Activated CD4-positive, alpha-beta T cell treated with anti-CD3 and anti-CD28 coated beads, Interleukin-2, amount 10 ng/mL, durations not matched to agents 7 days and 5 days (primary cell): Measurements from ENCODE around the gene ATP6V1F. TPM values are rescaled to one million over a fixed set of nuclear protein-coding genes. Genes with fewer than 3 reads are reported as not detected.

ENCODE experiments used
- CTCF ChIA-PET: fragments of 350-600 bp; sonication (Branson Sonifier 250); formaldehyde crosslinking; loops from one replicate; lab custom pipeline; 2021; ENCODE audit warnings: antibody characterized with exemption; lab: Charles Lee
- POLR2A ChIA-PET: fragments of 350-600 bp; sonication (Branson Sonifier 250); formaldehyde crosslinking; loops from one replicate; lab custom pipeline; 2021; ENCODE audit warnings: antibody characterized with exemption; lab: Charles Lee
- DNase-seq: peaks from one replicate; pipeline ENCODE4 v3.0.0-alpha.2; 2020
- H3K27ac Mint-ChIP-seq: one replicate; pipeline ENCODE4 v1.8.0; 2021; ENCODE audit warnings: mild to moderate bottlenecking, moderate library complexity, mixed read lengths
- H3K27me3 Mint-ChIP-seq: one replicate; pipeline ENCODE4 v1.8.0; 2021; ENCODE audit warnings: mixed read lengths
- H3K36me3 Mint-ChIP-seq: one replicate; pipeline ENCODE4 v1.8.0; 2021; ENCODE audit warnings: low read depth, mixed read lengths
- H3K4me1 Mint-ChIP-seq: one replicate; pipeline ENCODE4 v1.8.0; 2021; ENCODE audit warnings: mixed read lengths
- H3K4me3 Mint-ChIP-seq: one replicate; pipeline ENCODE4 v1.8.0; 2021; ENCODE audit warnings: mild to moderate bottlenecking, moderate library complexity, mixed read lengths
- H3K9me3 Mint-ChIP-seq: one replicate; pipeline ENCODE4 v1.8.0; 2021; ENCODE audit warnings: mixed read lengths
- total RNA-seq, 2 experiments: library from RNA; stranded (reverse); gene quantifications; one replicate each; pipeline ENCODE4 v1.2.3, GENCODE V29; 2021

ATP6V1F gene
- total RNA-seq, 2 experiments from 2014 or later = 123 to 143 TPM

DNA sequence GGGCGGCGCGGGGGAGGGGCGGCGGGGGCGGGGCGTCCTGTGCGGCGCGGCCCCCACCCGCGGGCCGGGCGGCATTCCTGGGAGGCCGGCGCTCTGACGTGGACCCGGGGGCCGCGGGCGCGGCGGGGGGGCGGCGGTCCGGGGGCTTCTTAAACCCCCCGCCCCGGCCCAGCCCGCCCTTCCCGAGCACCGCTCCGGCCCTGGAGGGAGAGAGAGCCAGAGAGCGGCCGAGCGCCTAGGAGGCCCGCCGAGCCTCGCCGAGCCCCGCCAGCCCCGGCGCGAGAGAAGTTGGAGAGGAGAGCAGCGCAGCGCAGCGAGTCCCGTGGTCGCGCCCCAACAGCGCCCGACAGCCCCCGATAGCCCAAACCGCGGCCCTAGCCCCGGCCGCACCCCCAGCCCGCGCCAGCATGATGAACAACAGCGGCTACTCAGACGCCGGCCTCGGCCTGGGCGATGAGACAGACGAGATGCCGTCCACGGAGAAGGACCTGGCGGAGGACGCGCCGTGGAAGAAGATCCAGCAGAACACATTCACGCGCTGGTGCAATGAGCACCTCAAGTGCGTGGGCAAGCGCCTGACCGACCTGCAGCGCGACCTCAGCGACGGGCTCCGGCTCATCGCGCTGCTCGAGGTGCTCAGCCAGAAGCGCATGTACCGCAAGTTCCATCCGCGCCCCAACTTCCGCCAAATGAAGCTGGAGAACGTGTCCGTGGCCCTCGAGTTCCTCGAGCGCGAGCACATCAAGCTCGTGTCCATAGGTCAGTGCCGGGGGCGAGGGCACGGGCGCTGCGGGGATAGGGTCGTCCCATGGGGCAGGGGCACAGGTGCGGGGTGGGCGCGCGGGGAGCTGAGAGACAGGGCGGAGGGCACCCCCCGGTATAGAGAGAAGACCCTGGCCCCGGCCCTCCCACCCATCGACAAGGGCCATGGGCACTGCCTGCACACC, 32.2 kb upstream of the ATP6V1F start, which contains the start of gene FLNC:
TSS of gene FLNC (plus strand) at position 176 of the 947 bp plus-strand sequence. CDS start at position 408, 232 bp downstream.
- no peak within 1 kb of the TSS for H3K27ac Mint-ChIP-seq
- ChIA-PET CTCF (interaction anchor here (1.3 kb wide), 1 partner anchor 11 kb away, joined by 5 read pairs; no protein-coding TSS in a partner anchor), POLR2A (no interaction called here)
- H3K36me3 Mint-ChIP-seq = no peaks in the 10 kb centered on the region
- peaks cover 14% of the 10 kb centered on the region for H3K4me1 Mint-ChIP-seq
- DNase-seq = peak; percentile 32
- peak within 1 kb of the TSS; percentile 34 for H3K4me3 Mint-ChIP-seq
- peaks cover 37% of the 10 kb centered on the region for H3K27me3 Mint-ChIP-seq
- H3K9me3 Mint-ChIP-seq = no peaks in the 10 kb centered on the region

DNA sequence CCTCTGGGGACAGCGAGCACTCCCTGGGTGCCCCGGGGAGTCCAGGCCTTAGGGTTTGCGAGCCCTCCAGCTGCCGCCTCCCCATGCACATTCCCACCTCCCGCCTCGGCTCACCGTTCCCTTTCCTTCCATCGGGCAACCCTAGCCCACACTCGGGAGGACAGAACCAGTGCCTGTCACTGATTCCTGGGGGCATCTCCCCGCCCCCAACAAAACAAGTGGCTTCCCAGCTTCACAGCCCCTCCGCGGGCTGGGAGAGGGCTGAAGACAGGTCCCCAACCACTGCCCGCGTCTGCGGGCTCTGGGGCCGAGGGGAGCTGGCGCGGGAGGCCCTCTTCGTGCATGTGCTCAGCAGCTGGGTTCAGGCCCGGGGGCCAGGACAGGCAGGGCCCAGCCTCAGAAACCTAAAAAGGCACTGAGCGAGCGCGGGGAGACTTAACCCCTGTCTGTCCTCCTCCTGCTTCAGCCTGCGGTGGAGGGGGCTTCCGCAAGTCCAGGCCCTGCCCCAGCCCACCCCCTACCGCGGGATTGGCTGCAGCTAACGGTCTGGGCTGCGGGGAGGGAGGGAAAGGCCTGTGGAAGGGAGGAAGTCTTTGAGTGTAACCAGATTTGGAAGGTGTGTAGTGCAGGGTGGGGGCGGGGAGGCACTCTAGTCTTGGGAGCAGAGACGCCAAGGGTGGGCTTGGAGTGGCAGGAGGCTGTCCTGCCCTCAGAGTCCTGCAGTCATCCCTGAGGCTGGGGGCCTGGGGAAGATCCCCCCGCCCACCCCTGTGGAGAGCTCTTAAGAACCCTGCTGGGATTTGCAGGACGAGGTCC, 31.3 kb upstream of the ATP6V1F start:
- Mint-ChIP-seq H3K9me3 (no peaks in the 10 kb centered on the region), H3K27ac (no peak overlapping the region), H3K27me3 (peaks cover 37% of the 10 kb centered on the region), H3K36me3 (no peaks in the 10 kb centered on the region), H3K4me1 (peaks cover 14% of the 10 kb centered on the region), H3K4me3 (no peak overlapping the region)
- ChIA-PET POLR2A (no interaction called here), CTCF (interaction anchor here (0.7 to 1.3 kb wide), 2 partner anchors 10 to 38 kb away, joined by 3 to 5 read pairs; no protein-coding TSS in a partner anchor)
- no peak for DNase-seq

DNA sequence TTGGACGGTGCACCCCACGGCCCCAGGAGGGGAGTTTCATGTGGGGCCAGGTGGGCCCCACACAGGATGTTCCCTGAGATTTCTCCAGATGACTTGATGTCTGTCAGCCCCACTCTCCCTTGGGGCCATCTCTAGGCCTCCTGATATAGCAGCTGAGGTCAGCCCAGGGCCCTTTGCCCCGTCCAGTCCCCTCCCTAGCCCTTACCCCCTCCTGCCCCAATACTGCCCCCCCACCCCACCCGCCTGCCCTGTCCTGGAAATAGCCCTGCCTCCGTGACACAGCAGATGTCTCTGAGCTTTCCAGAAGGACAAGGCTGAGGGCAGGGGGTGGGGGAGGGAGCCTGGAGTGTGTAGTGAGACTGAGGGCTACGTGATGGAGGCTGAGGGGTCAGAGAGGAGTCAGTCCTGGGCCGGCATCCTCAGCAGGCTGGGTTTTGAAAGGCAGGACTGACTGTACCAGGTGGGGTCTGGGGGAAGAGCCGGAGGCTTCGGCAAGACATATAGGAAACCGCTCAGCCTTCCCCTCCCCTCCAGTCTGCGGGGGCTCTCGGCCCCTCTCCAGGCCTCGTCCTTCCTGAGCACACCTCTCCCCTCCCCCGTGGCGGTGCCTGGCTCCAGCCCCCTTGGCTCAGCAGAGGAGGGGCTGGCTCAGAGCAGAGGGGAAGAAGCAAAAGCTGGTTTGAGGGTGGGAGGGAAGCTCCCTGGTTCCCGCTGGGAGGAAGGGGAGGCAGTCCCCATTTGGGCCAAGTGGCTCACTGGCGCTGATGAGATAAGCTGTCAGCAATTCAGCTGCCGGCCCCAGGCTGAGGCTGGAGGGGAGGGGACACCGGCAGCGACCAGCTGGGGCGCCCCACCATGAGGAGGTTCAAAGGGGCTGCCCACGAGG, 30.4 kb upstream of the ATP6V1F start:
- Mint-ChIP-seq H3K36me3 (no peaks in the 10 kb centered on the region), H3K27me3 (peaks cover 37% of the 10 kb centered on the region), H3K27ac (no peak overlapping the region), H3K9me3 (no peaks in the 10 kb centered on the region), H3K4me1 (peaks cover 14% of the 10 kb centered on the region), H3K4me3 (no peak overlapping the region)
- DNase-seq = no peak
- ChIA-PET CTCF (interaction anchor here (0.9 to 1.3 kb wide), 3 partner anchors 9 to 31 kb away, joined by 3 to 5 read pairs (median 3); partner anchors contain the start of gene ATP6V1F), POLR2A (no interaction called here)

DNA sequence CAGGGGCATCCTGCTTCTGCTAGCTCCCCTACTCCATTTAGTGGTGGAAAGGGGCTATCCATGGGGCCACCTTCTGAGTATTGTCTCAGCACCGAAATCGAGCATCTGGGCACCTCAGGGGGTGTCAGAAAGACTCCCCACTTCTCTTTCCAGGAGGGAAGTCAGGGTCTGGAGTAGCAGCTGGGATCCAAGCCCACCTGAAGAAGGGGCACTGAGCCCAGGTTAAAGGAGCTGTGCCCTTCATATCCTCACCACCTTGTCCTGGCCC, 29.8 kb upstream of the ATP6V1F start:
- ChIA-PET POLR2A (no interaction called here), CTCF (interaction anchor here (0.9 to 1.2 kb wide), 3 partner anchors 10 to 30 kb away, joined by 3 to 4 read pairs (median 3); partner anchors contain the start of gene ATP6V1F)
- H3K4me3 Mint-ChIP-seq = no peak overlapping the region
- no peaks in the 10 kb centered on the region for H3K36me3 Mint-ChIP-seq
- H3K9me3 Mint-ChIP-seq = no peaks in the 10 kb centered on the region
- no peak for DNase-seq
- no peak overlapping the region for H3K27ac Mint-ChIP-seq
- peaks cover 14% of the 10 kb centered on the region for H3K4me1 Mint-ChIP-seq
- peaks cover 37% of the 10 kb centered on the region for H3K27me3 Mint-ChIP-seq

DNA sequence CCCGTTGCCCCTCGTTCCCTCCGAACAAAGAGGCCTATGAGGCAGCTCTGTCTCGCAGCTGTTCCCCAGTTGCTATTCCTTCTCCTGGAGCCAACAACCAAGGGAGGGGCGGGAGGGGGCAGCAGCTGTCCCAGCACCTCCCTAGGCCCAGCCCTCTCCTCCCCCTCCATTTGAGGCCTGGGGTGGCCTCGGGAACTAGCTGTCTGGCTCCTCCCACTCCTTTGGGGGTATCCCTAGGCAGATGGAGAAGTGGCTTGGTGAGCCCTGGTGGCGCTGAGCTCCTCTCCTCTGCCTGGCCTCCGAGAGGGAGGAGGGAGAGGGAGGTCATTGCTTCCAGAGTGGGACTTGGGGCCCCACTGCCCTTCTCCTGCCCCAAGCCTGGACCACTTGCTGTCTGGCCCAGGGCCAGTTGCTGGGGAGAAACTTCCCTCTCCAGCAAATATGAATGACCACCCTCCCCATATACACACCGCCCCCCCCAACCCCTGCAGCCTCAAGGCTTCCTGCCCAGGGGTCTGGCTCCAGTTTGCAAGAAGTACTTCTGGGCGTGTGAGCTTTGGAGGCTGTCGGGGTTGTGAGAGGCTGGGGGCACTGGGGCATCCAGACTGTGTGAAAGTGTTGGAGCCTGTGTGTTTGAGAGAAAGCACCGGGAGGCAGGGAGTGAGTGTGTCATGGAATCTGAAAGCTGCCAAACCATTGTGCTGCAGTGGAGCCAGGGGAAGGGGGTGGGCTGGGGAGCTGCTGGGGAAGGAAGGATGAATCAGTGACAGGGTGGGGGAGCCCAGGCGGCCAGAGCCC, 29.3 kb upstream of the ATP6V1F start:
- CTCF ChIA-PET = interaction anchor here (0.9 to 1.2 kb wide), 3 partner anchors 10 to 30 kb away, joined by 3 to 4 read pairs (median 3); partner anchors contain the start of gene ATP6V1F
- no peak for DNase-seq
- Mint-ChIP-seq H3K4me3 (no peak overlapping the region), H3K9me3 (no peaks in the 10 kb centered on the region), H3K4me1 (peaks cover 14% of the 10 kb centered on the region), H3K36me3 (no peaks in the 10 kb centered on the region), H3K27me3 (peaks cover 33% of the 10 kb centered on the region), H3K27ac (no peak overlapping the region)
- POLR2A ChIA-PET = no interaction called here

DNA sequence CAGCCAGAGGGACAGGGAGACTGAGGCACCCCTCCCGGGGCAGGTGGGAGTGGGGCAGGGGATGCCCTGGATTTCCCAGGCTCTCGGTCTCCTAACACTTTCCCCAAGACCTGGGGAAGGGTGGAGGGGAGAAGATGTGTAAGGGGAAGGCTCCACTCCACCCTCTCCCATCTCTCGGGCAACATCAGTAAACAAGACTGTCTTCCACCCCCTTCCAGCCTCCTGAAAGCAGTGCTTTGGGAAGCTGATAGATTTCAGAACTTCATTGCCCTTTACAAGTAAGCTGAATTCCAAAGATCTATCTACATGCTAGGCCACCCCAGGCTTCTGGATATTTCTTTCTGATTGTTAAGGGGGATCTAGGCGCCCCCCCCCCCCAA, 28.7 kb upstream of the ATP6V1F start:
- Mint-ChIP-seq H3K9me3 (no peaks in the 10 kb centered on the region), H3K27ac (no peak overlapping the region), H3K27me3 (peaks cover 27% of the 10 kb centered on the region), H3K36me3 (no peaks in the 10 kb centered on the region), H3K4me3 (no peak overlapping the region), H3K4me1 (peaks cover 14% of the 10 kb centered on the region)
- POLR2A ChIA-PET = no interaction called here
- CTCF ChIA-PET = interaction anchor here (1.2 kb wide), 1 partner anchor 11 kb away, joined by 4 read pairs; no protein-coding TSS in a partner anchor
- DNase-seq = no peak

DNA sequence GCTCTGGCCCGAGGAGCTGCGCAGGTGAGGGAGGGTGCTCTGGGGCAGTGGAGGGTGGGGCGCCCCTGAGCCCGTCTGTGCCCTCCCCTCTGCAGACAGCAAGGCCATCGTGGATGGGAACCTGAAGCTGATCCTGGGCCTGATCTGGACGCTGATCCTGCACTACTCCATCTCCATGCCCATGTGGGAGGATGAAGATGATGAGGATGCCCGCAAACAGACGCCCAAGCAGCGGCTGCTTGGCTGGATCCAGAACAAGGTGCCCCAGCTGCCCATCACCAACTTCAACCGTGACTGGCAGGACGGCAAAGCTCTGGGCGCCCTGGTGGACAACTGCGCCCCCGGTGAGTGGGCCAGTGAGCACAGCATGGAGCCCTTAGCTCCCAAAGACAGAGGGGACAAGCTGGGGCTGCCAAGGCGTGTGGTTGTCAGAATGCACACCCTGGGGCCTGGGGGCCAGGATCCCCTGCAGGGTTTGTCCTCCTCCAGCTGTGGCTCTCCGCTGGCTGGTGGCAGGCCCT, 27.4 kb upstream of the ATP6V1F start:
- ChIA-PET POLR2A (no interaction called here), CTCF (interaction anchor here (0.5 to 2.3 kb wide), 4 partner anchors 20 to 1225 kb away, joined by 3 to 8 read pairs (median 4); no protein-coding TSS in a partner anchor)
- no peaks in the 10 kb centered on the region for H3K9me3 Mint-ChIP-seq
- DNase-seq = no peak
- H3K4me1 Mint-ChIP-seq = peaks cover 11% of the 10 kb centered on the region
- no peak overlapping the region for H3K4me3 Mint-ChIP-seq
- peaks cover 17% of the 10 kb centered on the region for H3K27me3 Mint-ChIP-seq
- no peak overlapping the region for H3K27ac Mint-ChIP-seq
- H3K36me3 Mint-ChIP-seq = no peaks in the 10 kb centered on the region

DNA sequence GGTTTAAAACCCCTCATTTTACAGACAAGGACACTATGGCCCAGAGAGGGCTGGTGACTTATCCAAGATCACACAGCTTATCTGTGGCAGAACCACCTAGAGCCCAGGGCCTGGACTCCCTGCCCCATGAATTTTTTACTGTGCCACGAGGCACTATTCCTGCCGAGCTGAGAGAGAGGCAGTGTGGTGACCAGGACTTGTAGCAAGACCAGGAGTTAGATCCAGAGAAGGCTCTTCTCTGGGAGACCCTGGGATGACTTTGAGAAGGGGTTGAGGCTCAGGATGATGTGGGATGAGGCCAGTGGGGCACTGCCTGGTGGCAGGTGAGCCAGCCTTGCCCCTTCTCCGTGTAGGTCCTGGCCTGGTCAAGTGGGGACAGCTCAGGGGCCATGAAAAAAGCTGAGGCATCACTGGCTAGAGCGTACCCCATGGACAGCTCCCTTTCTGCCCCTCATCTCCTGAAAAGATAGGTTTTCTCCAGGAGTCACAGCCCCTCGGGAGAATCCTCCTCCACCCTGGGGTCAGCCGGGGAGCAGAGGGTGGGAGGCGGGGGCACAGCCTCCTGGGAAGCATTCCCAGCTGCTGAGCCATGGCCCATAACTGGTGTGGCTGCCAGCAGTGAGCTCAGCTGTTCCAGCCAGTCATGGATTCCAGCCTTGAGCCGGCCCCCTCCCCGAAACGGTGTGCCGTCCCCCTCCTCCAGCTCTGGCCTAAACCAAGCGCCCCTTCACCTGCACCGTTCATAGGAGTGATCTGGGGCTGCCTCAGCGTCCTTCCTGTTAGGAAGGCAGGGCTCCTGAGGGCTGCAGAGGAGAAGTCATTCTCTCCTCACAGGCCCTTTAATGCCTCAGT, 26.6 kb upstream of the ATP6V1F start:
- H3K27me3 Mint-ChIP-seq = peaks cover 11% of the 10 kb centered on the region
- ChIA-PET CTCF (interaction anchor here (0.5 to 2.3 kb wide), 4 partner anchors 21 to 1224 kb away, joined by 3 to 8 read pairs (median 4); no protein-coding TSS in a partner anchor), POLR2A (no interaction called here)
- H3K4me3 Mint-ChIP-seq = no peak overlapping the region
- no peaks in the 10 kb centered on the region for H3K36me3 Mint-ChIP-seq
- DNase-seq = no peak
- no peak overlapping the region for H3K27ac Mint-ChIP-seq
- H3K9me3 Mint-ChIP-seq = no peaks in the 10 kb centered on the region
- H3K4me1 Mint-ChIP-seq = peaks cover 5% of the 10 kb centered on the region

DNA sequence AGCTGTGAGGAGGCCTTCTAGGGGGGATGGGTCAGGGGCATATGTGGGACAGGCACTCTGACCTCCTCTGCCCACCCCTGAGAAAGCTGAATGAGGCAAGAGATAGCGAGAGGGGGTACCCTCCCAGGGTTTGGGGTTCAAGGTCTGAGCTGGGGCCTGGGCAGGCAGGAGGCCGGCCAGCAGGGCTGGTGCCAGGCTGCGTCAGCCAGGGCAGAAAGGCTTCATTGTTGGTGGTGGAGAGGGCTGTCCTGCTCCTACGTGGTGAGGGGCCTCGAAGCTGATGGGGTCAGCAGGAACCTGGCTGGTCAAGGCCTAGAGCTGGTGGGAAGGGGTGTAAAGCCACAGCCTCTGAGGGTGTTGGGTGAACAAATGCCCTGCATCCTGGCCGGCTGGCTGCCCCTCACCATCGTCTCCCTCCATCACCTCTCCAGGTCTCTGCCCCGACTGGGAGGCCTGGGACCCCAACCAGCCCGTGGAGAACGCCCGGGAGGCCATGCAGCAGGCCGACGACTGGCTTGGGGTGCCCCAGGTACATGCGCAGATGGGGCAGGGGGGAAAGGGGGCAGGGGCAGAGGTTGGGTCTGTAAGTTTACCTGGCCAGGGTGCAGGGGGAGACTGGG, 25.8 kb upstream of the ATP6V1F start:
- Mint-ChIP-seq H3K4me1 (no peaks in the 10 kb centered on the region), H3K36me3 (no peaks in the 10 kb centered on the region), H3K27me3 (peaks cover 4% of the 10 kb centered on the region), H3K4me3 (no peak overlapping the region), H3K9me3 (no peaks in the 10 kb centered on the region), H3K27ac (no peak overlapping the region)
- DNase-seq = no peak
- ChIA-PET POLR2A (no interaction called here), CTCF (interaction anchor here (0.5 to 2.3 kb wide), 2 partner anchors 47 to 342 kb away, joined by 3 to 8 read pairs; no protein-coding TSS in a partner anchor)

DNA sequence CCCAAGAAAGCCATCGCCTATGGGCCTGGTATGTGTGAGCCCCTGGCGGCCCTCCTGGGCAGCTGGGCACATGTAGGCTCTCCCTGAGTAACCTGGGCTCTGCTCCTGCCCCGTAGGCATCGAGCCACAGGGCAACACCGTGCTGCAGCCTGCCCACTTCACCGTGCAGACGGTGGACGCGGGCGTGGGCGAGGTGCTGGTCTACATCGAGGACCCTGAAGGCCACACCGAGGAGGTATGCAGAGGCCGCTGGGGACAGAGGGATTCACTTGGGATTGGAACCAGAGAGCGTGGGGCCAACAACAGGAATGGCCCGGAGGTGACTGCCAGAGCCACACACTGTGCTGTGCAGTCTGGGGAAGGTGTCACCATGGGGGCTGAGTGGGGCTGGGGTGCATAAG, 25.1 kb upstream of the ATP6V1F start:
- Mint-ChIP-seq H3K27ac (no peak overlapping the region), H3K4me1 (no peaks in the 10 kb centered on the region), H3K27me3 (peaks cover 2% of the 10 kb centered on the region), H3K4me3 (no peak overlapping the region), H3K9me3 (no peaks in the 10 kb centered on the region), H3K36me3 (no peaks in the 10 kb centered on the region)
- ChIA-PET CTCF (interaction anchor here (0.5 kb wide), 1 partner anchor 341 kb away, joined by 3 read pairs; no protein-coding TSS in a partner anchor), POLR2A (no interaction called here)
- no peak for DNase-seq
